H54 (cell line): ENCODE data around the gene SLC25A13.

Source experiments
- DNase-seq: peaks from one replicate; pipeline ENCODE4 v3.0.0; 2011; ENCODE audit warnings: low spot score, mixed read lengths; ENCODE audit not compliant: insufficient read length
- FAIRE-seq: peaks from 3 replicates; lab custom pipeline; 2011; peaks lifted over from hg19 to GRCh38; lab: Jason Lieb, UNC
- POLR2A ChIP-seq: IDR thresholded peaks from 2 replicates; pipeline ENCODE4 v1.6.1; 2011; ENCODE audit warnings: low read depth, mild to moderate bottlenecking, low read length

SLC25A13 gene

GRCh38 chr7:96269246-96269994 is 52.5 kb downstream of the SLC25A13 start:
- DNase-seq (no peak), FAIRE-seq (no peak)
- TF ChIP-seq POLR2A: no peak

GRCh38 chr7:96266580-96266979 is 55.3 kb downstream of the SLC25A13 start:
- TF ChIP-seq POLR2A: no peak
- FAIRE-seq: no peak
- no peak for DNase-seq

- no peak for FAIRE-seq
- no peak for TF ChIP-seq POLR2A
- DNase-seq: no peak
These were observed 55.9 kb downstream of the SLC25A13 start for GRCh38 chr7:96266015-96266414.

- no peak for DNase-seq
- no peak for FAIRE-seq
- TF ChIP-seq POLR2A: no peak
These were observed 67.9 kb downstream of the SLC25A13 start for GRCh38 chr7:96253964-96254363.

GRCh38 chr7:96253441-96253840 is 68.5 kb downstream of the SLC25A13 start:
- TF ChIP-seq POLR2A: no peak
- DNase-seq (no peak), FAIRE-seq (no peak)

GRCh38 chr7:96250776-96251361 is 71.0 kb downstream of the SLC25A13 start:
- DNase-seq: no peak
- TF ChIP-seq POLR2A: no peak
- no peak for FAIRE-seq

- FAIRE-seq: no peak
- TF ChIP-seq POLR2A: no peak
- no peak for DNase-seq
These were observed 73.5 kb downstream of the SLC25A13 start for GRCh38 chr7:96248405-96248804.

- TF ChIP-seq POLR2A: no peak
- no peak for DNase-seq
- FAIRE-seq: no peak
These were observed 75.0 kb downstream of the SLC25A13 start for GRCh38 chr7:96246919-96247318.

GRCh38 chr7:96244992-96245292 is 77.0 kb downstream of the SLC25A13 start:
- FAIRE-seq (no peak), DNase-seq (no peak)
- no peak for TF ChIP-seq POLR2A

- no peak for TF ChIP-seq POLR2A
- DNase-seq (no peak), FAIRE-seq (no peak)
These were observed 77.5 kb downstream of the SLC25A13 start for GRCh38 chr7:96244244-96244991.

- no peak for FAIRE-seq
- TF ChIP-seq POLR2A: no peak
- DNase-seq: no peak
These were observed 78.7 kb downstream of the SLC25A13 start for GRCh38 chr7:96243241-96243640.

- FAIRE-seq: no peak
- TF ChIP-seq POLR2A: no peak
- no peak for DNase-seq
These were observed 80.0 kb downstream of the SLC25A13 start for GRCh38 chr7:96241855-96242254.

- FAIRE-seq (no peak), DNase-seq (no peak)
- TF ChIP-seq POLR2A: no peak
These were observed 82.7 kb downstream of the SLC25A13 start for GRCh38 chr7:96238976-96239766.

- FAIRE-seq (no peak), DNase-seq (no peak)
- TF ChIP-seq POLR2A: no peak
These were observed 83.4 kb downstream of the SLC25A13 start for GRCh38 chr7:96238474-96238873.
